GM12875 (cell line): ENCODE measurements around the gene TOM1L2.

Experiments
- H3K4me3 ChIP-seq: one replicate; pipeline ENCODE4 v1.5.1; 2011; ENCODE audit warnings: low read depth, low read length, control low read depth
- TF ChIP-seq, protein P1 (sequence below): IDR thresholded peaks from 2 replicates; pipeline ENCODE4 v1.5.1; 2011; ENCODE audit warnings: low read depth, mild to moderate bottlenecking, control low read depth, inconsistent platforms, low read length, moderate library complexity, borderline replicate concordance; ENCODE audit not compliant: insufficient read depth

The TOM1L2 gene

DNA sequence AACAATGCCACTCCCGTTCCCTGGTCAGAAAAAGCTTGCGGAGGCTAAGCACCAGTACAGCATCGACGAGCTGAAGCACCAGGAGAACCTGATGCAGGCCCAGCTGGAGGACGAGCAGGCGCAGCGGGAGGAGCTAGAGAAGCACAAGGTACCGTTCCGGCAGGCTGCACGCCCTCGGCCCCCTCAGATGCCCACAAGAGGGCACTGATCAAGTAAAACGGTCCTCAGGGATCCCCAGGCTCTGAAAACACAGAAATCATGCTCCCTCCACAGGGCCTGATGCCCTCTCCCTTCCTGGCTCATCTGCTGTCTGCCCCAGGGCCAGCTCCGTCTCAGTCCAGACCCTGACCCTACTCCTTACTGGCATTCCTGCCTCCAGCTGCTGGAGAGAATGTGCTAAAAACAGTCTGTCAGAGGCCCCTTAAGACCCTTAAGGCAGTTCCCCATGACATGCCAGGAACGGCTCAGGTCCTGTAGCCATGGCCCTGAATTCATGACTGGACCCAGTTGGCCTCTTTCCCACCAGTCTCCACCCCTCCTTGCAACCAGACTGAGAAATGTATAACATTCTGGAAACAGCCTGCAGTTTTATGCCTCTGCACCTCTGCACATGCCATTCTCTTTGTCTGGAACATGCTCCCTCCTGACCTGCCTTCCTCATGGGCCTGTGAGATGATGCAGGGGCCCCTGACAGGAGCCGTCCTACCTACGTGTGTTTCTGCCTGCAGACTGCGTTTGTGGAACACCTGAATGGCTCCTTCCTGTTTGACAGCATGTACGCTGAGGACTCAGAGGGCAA is 22.3 kb upstream of the TOM1L2 start:
- H3K4me3 ChIP-seq = no peak overlapping the region
- TF ChIP-seq, protein P1, sequence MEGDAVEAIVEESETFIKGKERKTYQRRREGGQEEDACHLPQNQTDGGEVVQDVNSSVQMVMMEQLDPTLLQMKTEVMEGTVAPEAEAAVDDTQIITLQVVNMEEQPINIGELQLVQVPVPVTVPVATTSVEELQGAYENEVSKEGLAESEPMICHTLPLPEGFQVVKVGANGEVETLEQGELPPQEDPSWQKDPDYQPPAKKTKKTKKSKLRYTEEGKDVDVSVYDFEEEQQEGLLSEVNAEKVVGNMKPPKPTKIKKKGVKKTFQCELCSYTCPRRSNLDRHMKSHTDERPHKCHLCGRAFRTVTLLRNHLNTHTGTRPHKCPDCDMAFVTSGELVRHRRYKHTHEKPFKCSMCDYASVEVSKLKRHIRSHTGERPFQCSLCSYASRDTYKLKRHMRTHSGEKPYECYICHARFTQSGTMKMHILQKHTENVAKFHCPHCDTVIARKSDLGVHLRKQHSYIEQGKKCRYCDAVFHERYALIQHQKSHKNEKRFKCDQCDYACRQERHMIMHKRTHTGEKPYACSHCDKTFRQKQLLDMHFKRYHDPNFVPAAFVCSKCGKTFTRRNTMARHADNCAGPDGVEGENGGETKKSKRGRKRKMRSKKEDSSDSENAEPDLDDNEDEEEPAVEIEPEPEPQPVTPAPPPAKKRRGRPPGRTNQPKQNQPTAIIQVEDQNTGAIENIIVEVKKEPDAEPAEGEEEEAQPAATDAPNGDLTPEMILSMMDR = peak; percentile 44; the same call in 1 of the 2 replicates

DNA sequence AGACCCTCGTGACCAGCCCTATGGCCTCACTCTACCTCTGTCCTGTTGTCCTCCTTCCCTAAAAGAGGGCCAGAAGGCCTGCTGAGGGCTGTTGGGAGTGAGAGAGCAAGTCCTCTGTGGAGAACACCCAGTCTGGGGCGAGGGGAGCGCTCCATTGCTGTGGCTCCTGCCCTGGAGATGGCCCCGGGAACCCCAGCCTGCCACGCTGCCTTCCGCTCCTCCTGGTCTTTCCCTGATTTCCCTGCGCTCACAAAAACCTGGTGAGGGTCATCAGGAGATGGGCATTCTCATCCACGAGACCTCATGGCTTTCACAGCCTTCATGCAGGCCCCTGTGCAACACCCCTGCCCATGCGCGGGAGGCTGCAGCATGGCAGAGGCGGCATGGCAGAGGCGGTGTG is 21.7 kb upstream of the TOM1L2 start:
- H3K4me3 ChIP-seq = no peak overlapping the region
- TF ChIP-seq, protein P1 = no peak

DNA sequence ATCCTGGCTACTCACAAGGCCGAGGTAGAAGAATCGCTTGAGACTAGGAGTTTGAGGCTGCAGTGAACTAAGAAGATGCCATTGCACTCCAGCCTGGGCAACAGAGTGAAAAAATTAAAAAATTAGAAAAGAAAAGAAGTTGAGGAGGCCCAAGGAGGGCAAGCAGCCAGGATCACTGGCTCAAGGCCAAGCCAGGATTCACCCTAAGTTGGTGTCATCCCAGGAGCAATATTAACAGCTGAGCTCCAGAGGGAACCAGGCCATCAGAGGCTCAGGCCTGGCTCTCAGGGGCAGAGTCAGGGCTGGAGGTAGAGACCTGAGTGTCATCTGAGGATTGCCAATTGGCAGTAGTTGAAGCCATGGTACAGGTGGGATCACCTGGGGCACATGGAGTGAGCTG is 21.2 kb upstream of the TOM1L2 start:
- no peak overlapping the region for H3K4me3 ChIP-seq
- TF ChIP-seq, protein P1 = no peak

DNA sequence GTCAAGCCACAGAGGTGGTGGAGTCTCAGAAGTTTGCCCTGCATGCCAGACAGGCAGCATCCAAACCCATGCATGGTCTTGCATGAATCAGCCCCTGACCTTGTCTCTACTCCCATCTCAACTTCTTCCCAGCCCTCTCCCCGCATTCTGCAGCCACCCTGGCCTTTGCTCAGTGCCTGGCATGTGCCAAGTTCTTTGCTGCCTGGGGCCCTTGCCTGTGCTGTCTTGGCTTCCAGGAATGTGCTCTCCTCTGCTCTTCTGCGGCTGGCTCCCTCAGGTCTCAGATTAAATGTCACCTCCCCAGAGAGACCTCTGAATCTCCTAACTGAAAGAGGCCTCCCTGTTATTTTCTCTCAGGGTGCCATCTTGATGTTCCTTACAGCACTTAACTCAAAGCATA is 18.1 kb upstream of the TOM1L2 start:
- H3K4me3 ChIP-seq = no peak overlapping the region
- TF ChIP-seq, protein P1 = no peak

DNA sequence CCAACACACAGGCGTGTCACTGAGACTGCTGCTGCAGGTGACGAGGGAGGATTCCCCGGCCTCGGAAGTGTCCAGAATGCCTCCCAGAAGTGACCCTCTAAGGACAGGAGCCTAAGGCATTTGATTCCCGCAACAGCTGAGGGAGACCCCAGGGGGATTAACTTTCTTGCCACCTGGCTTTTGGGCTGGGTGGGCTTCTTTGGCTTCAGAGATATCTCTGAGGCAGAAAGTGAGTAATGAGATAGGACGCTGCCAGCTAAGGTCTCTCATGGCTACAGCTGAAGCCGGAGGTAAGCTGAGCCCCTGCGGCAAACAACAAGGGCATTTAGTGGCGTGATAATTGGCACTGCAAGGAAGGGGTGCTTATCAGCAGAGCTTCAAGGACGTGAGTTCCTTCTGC is 17.4 kb upstream of the TOM1L2 start:
- no peak overlapping the region for H3K4me3 ChIP-seq
- TF ChIP-seq, protein P1 = no peak

DNA sequence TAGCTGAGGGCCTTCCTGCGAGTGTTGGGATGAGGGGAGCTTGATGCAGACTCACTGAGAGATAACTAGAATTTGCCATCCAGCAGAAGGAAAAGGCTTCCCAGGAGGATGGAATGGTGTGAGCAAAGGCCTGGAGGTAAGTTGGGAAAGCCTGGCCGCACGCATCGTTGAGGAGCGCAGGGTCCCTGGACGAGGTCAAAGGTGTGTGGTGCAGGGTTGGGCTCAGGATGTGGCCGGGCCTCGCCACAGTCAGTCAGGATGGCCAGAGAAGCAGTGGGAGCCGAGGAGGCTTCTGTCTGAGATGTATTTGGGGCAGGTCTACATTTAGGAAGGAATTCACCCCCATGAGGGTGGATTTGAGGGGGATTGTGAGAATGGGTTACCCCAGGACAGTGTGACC is 16.9 kb upstream of the TOM1L2 start:
- TF ChIP-seq, protein P1 = no peak
- no peak overlapping the region for H3K4me3 ChIP-seq

DNA sequence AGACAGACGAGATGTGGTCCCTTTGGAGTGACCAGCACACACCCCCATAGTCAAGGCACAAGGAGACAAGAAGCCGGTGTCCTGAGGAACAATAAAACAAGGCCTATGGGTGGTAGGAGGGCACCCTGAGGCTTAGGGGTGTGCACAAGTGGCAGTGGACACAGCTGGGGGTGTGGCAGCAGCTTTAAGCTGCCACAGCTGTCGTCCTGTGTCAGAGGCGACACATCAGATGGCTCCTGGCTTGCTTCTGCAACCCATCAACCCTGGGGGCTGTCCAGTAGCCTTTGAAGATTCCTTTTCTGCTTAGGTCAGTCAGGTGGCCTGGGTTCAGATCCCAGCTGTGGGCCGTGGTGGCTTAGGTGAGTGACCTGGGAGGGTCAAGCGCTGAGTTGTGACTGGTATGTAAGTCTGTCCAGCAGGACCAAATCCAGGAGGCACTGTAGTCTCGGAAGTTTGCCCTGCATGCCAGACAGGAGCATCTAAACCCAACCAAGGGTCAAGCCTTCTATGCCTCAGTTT is 16.3 kb upstream of the TOM1L2 start:
- H3K4me3 ChIP-seq = no peak overlapping the region
- TF ChIP-seq, protein P1 = no peak
